Stimulated activated CD8-positive, alpha-beta memory T cell treated with anti-CD3 and anti-CD28 coated beads, Interleukin-4, amount 100 ng/mL, for 4 hours (primary cell): ENCODE data around the gene SHROOM2.

Experiments
- DNase-seq, 2 donors: peaks; one replicate each; pipeline ENCODE4 v3.0.0-alpha.2; 2020; ENCODE audit warnings: low read depth in 2 of 2, low spot score in 1 of 2

Gene SHROOM2

DNA sequence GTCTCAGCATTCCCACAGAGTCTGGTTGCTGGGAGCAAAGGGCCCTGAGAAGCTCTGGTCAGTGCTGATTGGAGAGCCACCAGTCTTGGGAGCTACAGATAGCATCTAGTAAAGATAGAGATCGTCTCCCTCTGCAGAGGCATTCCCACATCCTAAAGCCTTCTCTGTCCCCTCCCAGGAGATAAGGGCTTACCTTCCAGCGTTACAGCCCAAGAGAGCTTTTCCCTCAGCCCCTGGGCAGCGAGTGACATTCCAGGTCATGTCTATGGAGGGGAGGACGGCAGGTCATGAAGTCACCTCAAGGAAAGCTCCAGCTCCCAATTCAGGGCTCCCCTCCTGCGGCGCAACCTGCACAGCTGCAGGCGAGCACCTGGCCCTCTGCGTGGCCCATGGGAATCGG, 210.8 kb downstream of the SHROOM2 start:
- no peak for DNase-seq

DNA sequence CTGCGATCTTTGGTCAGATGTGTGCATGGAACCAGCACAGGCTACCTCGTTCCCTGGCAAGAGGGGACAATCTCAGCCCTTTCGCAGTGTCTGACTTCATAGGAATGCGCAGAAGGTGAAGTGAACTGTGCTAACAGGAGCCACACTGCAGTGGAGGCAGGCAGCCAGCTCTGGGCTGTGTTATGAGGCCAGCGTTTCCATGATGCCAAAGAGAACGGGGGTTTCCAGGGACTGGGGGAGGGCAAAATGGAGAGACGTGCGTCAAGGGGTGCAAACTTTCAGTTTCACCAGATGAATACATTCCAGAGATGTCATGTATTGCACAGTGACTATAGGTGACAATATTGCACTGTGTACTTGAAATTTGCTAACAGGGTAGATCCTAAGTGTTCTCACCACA, 211.3 kb downstream of the SHROOM2 start:
- no peak for DNase-seq
